Measurements from ENCODE around the gene TRAF3IP1. TPM values are rescaled to one million over a fixed set of nuclear protein-coding genes. Genes with fewer than 3 reads are reported as not detected.
A peak's percentile ranks its signal among the peaks of the same experiment; 100 is the strongest.

Gene TRAF3IP1
- total and polyA plus RNA-seq, 2 of the 13 experiments (the other 11 are each of a cell fraction or from before 2014, with no cell fraction given), result 4.1 to 12.9 TPM

GRCh38 chr2:238304116-238304515 is 16.2 kb upstream of the TRAF3IP1 start (continued):
- TF ChIP-seq ZNF615 (CRISPR knock-in tag; IDR thresholded peaks at IDR 0.05; ENCODE audit: borderline replicate concordance) (no peak), MXD4 (CRISPR knock-in tag; IDR thresholded peaks at IDR 0.05) (no peak), MLXIP (CRISPR knock-in tag; IDR thresholded peaks at IDR 0.05; ENCODE audit: borderline replicate concordance) (no peak)

- no peaks in the 10 kb centered on the region for H3K9me3 ChIP-seq (ENCODE audit: low read length)
- CTCF ChIA-PET (ENCODE audit: low intra/inter-chr PET ratio, low total read pairs), result interaction anchor here (1.0 to 3.4 kb wide), 4 partner anchors 16 to 49 kb away, joined by 3 to 23 read pairs (median 4); no protein-coding TSS in a partner anchor
- WGBS (ENCODE audit: low lambda C conversion rate), result 44% methylated on average over 12 of the region's 12 CpGs
- FAIRE-seq (peak; percentile 82), ATAC-seq (peak; percentile 83), DNase-seq (ENCODE audit: low spot score) (peak; percentile 51)
- no TSS peak for BruUV-seq (replicated peaks)
- peaks cover 33% of the 10 kb centered on the region for H3K4me1 ChIP-seq (ENCODE audit: insufficient read depth, low read length)
- peak overlapping the region; percentile 60 for H3K4me2 ChIP-seq (ENCODE audit: low read depth, low read length)
- H3K36me3 ChIP-seq (replicated peaks in 1 of 2; ENCODE audit: control insufficient read depth in 1 of 2, insufficient read depth in 2 of 2, low read length in 2 of 2), result no peaks in the 10 kb centered on the region
- H3K27ac ChIP-seq (ENCODE audit: extremely low read length, insufficient read depth, low read length), result no peak overlapping the region
- in situ Hi-C loops (cut with HindIII; ENCODE audit: extremely low pct_ligation_motif_present, low pct_unique_long_range_greater_than_20kb), result no loop called here
- H3K4me3 ChIP-seq (replicated peaks in 1 of 3; ENCODE audit: insufficient read depth in 1 of 3, low read depth in 2 of 3, low read length in 3 of 3), result peak overlapping the region in 1 of 3 experiments; percentile 22; a peak in 1 of 6 replicates
- no peaks in the 10 kb centered on the region for H4K20me1 ChIP-seq (ENCODE audit: insufficient read depth, low read length)
- H3K79me2 ChIP-seq (ENCODE audit: insufficient read depth, low read length), result no peaks in the 10 kb centered on the region
- H3K27me3 ChIP-seq (ENCODE audit: control insufficient read depth in 1 of 2, insufficient read depth in 2 of 2, low read length in 2 of 2), result peaks cover 1 to 8% of the 10 kb centered on the region in 2 experiments; a peak in 3 of 5 replicates
- H2AFZ ChIP-seq (ENCODE audit: low read length), result peak overlapping the region; percentile 34
- POLR2A ChIA-PET, result interaction anchor here (1.0 to 2.5 kb wide), 4 partner anchors 8 to 42 kb away, joined by 3 to 15 read pairs (median 8); partner anchors contain the start of gene PER2
- H3K9ac ChIP-seq (ENCODE audit: insufficient read depth, low read depth, low read length), result no peak overlapping the region
- intact Hi-C loops (cut with micrococcal nuclease; ENCODE audit: unreplicated experiment), result loop anchor here (1.0 kb wide), 2 partner anchors 42 to 49 kb away; no protein-coding TSS in a partner anchor
- TF ChIP-seq ZNF768 (CRISPR knock-in tag; IDR thresholded peaks at IDR 0.05) (peak; percentile 46; the same call in 1 of the 2 replicates), FOXA1 (IDR thresholded peaks at IDR 0.05) (no peak), FOXA1 (CRISPR knock-in tag; IDR thresholded peaks at IDR 0.05) (peak; percentile 20; the same call in 1 of the 2 replicates), ZNF407 (CRISPR knock-in tag; IDR thresholded peaks at IDR 0.05; ENCODE audit: not compliant biosample characterization) (no peak)
Observed at GRCh38 chr2:238305092-238305862, 15.0 kb upstream of the TRAF3IP1 start.
